Left lung (tissue), 10 donors: ENCODE data around the gene COA8. TPM values are rescaled to one million over a fixed set of nuclear protein-coding genes. Genes with fewer than 3 reads are reported as not detected.

Experiments used
- ATAC-seq: fragments of 200-7000 bp; cut with Tn5 transposase; one replicate; pipeline ENCODE4 v1.9.1; 2020; ENCODE audit warnings: moderate library complexity
- DNase-seq, 4 donors: peaks; one replicate each; pipeline ENCODE4 v3.0.0-alpha.2; 2013 to 2020
- H3K27ac ChIP-seq, 2 donors: fragments of 200-600 bp; sonication (generic) in 1 of 2; one replicate each; pipeline versions ENCODE4 v1.5.0 to v1.8.0; 2020 to 2021
- H3K27me3 ChIP-seq, 2 donors: fragments of 200-600 bp; sonication (generic) in 1 of 2; one replicate each; pipeline versions ENCODE4 v1.5.0 to v1.8.0; 2020 to 2021
- H3K36me3 ChIP-seq, 2 donors: fragments of 200-600 bp; sonication (generic) in 1 of 2; one replicate each; pipeline versions ENCODE4 v1.5.0 to v1.8.0; 2020 to 2021
- H3K4me1 ChIP-seq, 2 donors: fragments of 200-600 bp; one replicate each; pipeline ENCODE4 v1.8.0; 2021
- H3K4me3 ChIP-seq, 2 donors: fragments of 200-600 bp; sonication (generic) in 1 of 2; one replicate each; pipeline versions ENCODE4 v1.5.0 to v1.8.0; 2020 to 2021; ENCODE audit warnings: mild to moderate bottlenecking in 1 of 2
- H3K9me3 ChIP-seq, 2 donors: fragments of 200-600 bp; sonication (generic) in 1 of 2; one replicate each; pipeline versions ENCODE4 v1.5.0 to v1.8.0; 2020 to 2021
- CTCF ChIP-seq, 2 donors: fragments of 200-600 bp; sonication (generic) in 1 of 2; IDR thresholded peaks; one replicate each; pipeline versions ENCODE4 v1.5.0 to v1.8.0; 2021; ENCODE audit warnings: antibody characterized with exemption in 2 of 2
- intact Hi-C, 2 donors: fragments of 100-400 bp; cut with DNase I; formaldehyde crosslinking; loops; one replicate each; pipeline versions ENCODE4 v1.11.2 to v1.14.2; 2022
- polyA plus RNA-seq, 6 donors: library from polyadenylated mRNA; unstranded; fragments of 120-200 nt; gene quantifications; one replicate each; pipeline ENCODE4 v1.2.1, GENCODE V29; 2013; ENCODE audit not compliant: insufficient read length in 6 of 6
- total RNA-seq, 2 donors: library from RNA; stranded (reverse); fragmentation: NEBNext Ultra II Directional; extraction: Animal tissue kit (Norgen Biotek cat#: 25700); gene quantifications; one replicate each; pipeline ENCODE4 v1.2.1, GENCODE V29; 2021
- donor health status: DM: no; HTN: yes; CAD: no.
- donor health status: DM: no; HTN: no; CAD: no.

The COA8 gene
- total and polyA plus RNA-seq, 8 donors: 33.2 to 41.7 (median 37.8) TPM

- no peak for TF ChIP-seq CTCF (IDR thresholded peaks at IDR 0.05)
- no peaks in the 10 kb centered on the region for H3K9me3 ChIP-seq
- DNase-seq: peak in 1 of 4 donors; percentile 52
- no peak for ATAC-seq
- H3K27ac ChIP-seq: peak overlapping the region in 1 of 2 donors; percentile 29
- H3K4me3 ChIP-seq: peak overlapping the region in 1 of 2 donors; percentile 57
- peaks cover 29 to 55% of the 10 kb centered on the region in 2 donors for H3K4me1 ChIP-seq
- intact Hi-C loops: no loop called here
- no peaks in the 10 kb centered on the region for H3K36me3 ChIP-seq
- H3K27me3 ChIP-seq: peaks cover 8 to 48% of the 10 kb centered on the region in 2 donors
These were observed 42.5 kb upstream of the COA8 start for GRCh38 chr14:103520269-103520656.

GRCh38 chr14:103520657-103521437 lies 41.9 kb upstream of the COA8 start:
- no peaks in the 10 kb centered on the region for H3K36me3 ChIP-seq
- H3K4me1 ChIP-seq: peaks cover 29 to 55% of the 10 kb centered on the region in 2 donors
- ATAC-seq (peak; percentile 75), DNase-seq (peak; percentile 73 to 94 (median 82))
- TF ChIP-seq CTCF (IDR thresholded peaks at IDR 0.05): peak; percentile 22 to 60
- H3K27me3 ChIP-seq: peaks cover 8 to 48% of the 10 kb centered on the region in 2 donors
- H3K27ac ChIP-seq: peak overlapping the region; percentile 29 to 33
- H3K9me3 ChIP-seq: no peaks in the 10 kb centered on the region
- H3K4me3 ChIP-seq: peak overlapping the region; percentile 47 to 57
- intact Hi-C loops: no loop called here

GRCh38 chr14:103521438-103521950 lies 41.3 kb upstream of the COA8 start:
- DNase-seq (no peak), ATAC-seq (peak; percentile 56)
- TF ChIP-seq CTCF (IDR thresholded peaks at IDR 0.05): no peak
- H3K9me3 ChIP-seq: no peaks in the 10 kb centered on the region
- peak overlapping the region; percentile 29 to 33 for H3K27ac ChIP-seq
- H3K4me3 ChIP-seq: peak overlapping the region; percentile 47 to 57
- no peaks in the 10 kb centered on the region for H3K36me3 ChIP-seq
- peaks cover 29 to 57% of the 10 kb centered on the region in 2 donors for H3K4me1 ChIP-seq
- intact Hi-C loops: no loop called here
- H3K27me3 ChIP-seq: peaks cover 8 to 48% of the 10 kb centered on the region in 2 donors

- DNase-seq: peak in 2 of 4 donors; percentile 46 to 82
- TF ChIP-seq CTCF (IDR thresholded peaks at IDR 0.05): no peak
- peak overlapping the region; percentile 29 to 33 for H3K27ac ChIP-seq
These were observed 40.7 kb upstream of the COA8 start for GRCh38 chr14:103521951-103522563.

More at GRCh38 chr14:103521951-103522563, 40.7 kb upstream of the COA8 start:
- Histone ChIP-seq H3K9me3 (no peaks in the 10 kb centered on the region), H3K36me3 (no peaks in the 10 kb centered on the region), H3K4me3 (peak overlapping the region; percentile 47 to 57), H3K4me1 (peaks cover 29 to 63% of the 10 kb centered on the region in 2 donors), H3K27me3 (peaks cover 8 to 48% of the 10 kb centered on the region in 2 donors)
- intact Hi-C loops: no loop called here
- no peak for ATAC-seq
